HUES48 (cell line): Measurements from ENCODE around the gene GID4.
"Not testable (repeated sequence)": the region's sequence is repeated elsewhere in the genome, so short reads cannot be mapped to it uniquely, and the experiment has no call there.

Experiments used
- H3K27ac ChIP-seq: one replicate; pipeline ENCODE4 v1.7.0; 2013; ENCODE audit warnings: low read depth, low read length, inconsistent platforms
- H3K27me3 ChIP-seq: 2 replicates; pipeline ENCODE4 v1.6.1; 2013; ENCODE audit warnings: mild to moderate bottlenecking, low read length; ENCODE audit not compliant: control insufficient read depth, insufficient read depth
- H3K36me3 ChIP-seq: 2 replicates; pipeline ENCODE4 v1.6.1; 2013; ENCODE audit warnings: low read length; ENCODE audit not compliant: control insufficient read depth, insufficient read depth
- H3K4me1 ChIP-seq: 2 replicates; pipeline ENCODE4 v1.6.1; 2013; ENCODE audit warnings: mild to moderate bottlenecking, low read length; ENCODE audit not compliant: control insufficient read depth, insufficient read depth
- H3K4me3 ChIP-seq: 2 replicates; pipeline ENCODE4 v1.5.1; 2013; ENCODE audit warnings: mild to moderate bottlenecking, low read depth, low read length
- H3K9ac ChIP-seq: 2 replicates; pipeline ENCODE4 v1.6.1; 2013; ENCODE audit warnings: mild to moderate bottlenecking, low read depth, low read length, moderate library complexity
- H3K9me3 ChIP-seq: 2 replicates; pipeline ENCODE4 v1.6.1; 2013; ENCODE audit warnings: low read length; ENCODE audit not compliant: control insufficient read depth, insufficient read depth

The GID4 gene

GRCh38 chr17:18038861-18039534 lies at the start of gene GID4, which contains the start of gene ATPAF2:
Gene GID4, plus strand, starts transcription at chr17:18039408. Its CDS starts 57 bp downstream, at chr17:18039465.
Gene ATPAF2, minus strand, starts transcription at chr17:18039168. Its CDS starts 155 bp downstream, at chr17:18039013.
- Histone ChIP-seq H3K36me3 (no peaks in the 10 kb centered on the region), H3K9me3 (no peaks in the 10 kb centered on the region), H3K4me1 (peaks cover 5% of the 10 kb centered on the region; the same call in 1 of the 2 replicates), H3K9ac (peak within 1 kb of the TSS; percentile 82), H3K4me3 (peak within 1 kb of the TSS; percentile 91), H3K27me3 (no peaks in the 10 kb centered on the region), H3K27ac (peak within 1 kb of the TSS; percentile 77)

- Histone ChIP-seq H3K4me3 (no peak overlapping the region), H3K9ac (no peak overlapping the region), H3K36me3 (no peaks in the 10 kb centered on the region), H3K4me1 (no peaks in the 10 kb centered on the region), H3K27ac (no peak overlapping the region), H3K27me3 (no peaks in the 10 kb centered on the region), H3K9me3 (no peaks in the 10 kb centered on the region)
Observed at GRCh38 chr17:17989618-17990017, 49.6 kb upstream of the GID4 start.

GRCh38 chr17:17990282-17990681 lies 48.9 kb upstream of the GID4 start:
- Histone ChIP-seq H3K27ac (no peak overlapping the region), H3K4me1 (no peaks in the 10 kb centered on the region), H3K36me3 (no peaks in the 10 kb centered on the region), H3K27me3 (no peaks in the 10 kb centered on the region), H3K4me3 (no peak overlapping the region), H3K9ac (no peak overlapping the region), H3K9me3 (no peaks in the 10 kb centered on the region)

DNA sequence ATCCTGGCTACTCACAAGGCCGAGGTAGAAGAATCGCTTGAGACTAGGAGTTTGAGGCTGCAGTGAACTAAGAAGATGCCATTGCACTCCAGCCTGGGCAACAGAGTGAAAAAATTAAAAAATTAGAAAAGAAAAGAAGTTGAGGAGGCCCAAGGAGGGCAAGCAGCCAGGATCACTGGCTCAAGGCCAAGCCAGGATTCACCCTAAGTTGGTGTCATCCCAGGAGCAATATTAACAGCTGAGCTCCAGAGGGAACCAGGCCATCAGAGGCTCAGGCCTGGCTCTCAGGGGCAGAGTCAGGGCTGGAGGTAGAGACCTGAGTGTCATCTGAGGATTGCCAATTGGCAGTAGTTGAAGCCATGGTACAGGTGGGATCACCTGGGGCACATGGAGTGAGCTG lies 45.8 kb upstream of the GID4 start:
- H3K36me3 ChIP-seq, result no peaks in the 10 kb centered on the region
- no peak overlapping the region for H3K27ac ChIP-seq

DNA sequence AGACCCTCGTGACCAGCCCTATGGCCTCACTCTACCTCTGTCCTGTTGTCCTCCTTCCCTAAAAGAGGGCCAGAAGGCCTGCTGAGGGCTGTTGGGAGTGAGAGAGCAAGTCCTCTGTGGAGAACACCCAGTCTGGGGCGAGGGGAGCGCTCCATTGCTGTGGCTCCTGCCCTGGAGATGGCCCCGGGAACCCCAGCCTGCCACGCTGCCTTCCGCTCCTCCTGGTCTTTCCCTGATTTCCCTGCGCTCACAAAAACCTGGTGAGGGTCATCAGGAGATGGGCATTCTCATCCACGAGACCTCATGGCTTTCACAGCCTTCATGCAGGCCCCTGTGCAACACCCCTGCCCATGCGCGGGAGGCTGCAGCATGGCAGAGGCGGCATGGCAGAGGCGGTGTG lies 45.4 kb upstream of the GID4 start:
- H3K27ac ChIP-seq, result no peak overlapping the region
- no peaks in the 10 kb centered on the region for H3K9me3 ChIP-seq
- no peaks in the 10 kb centered on the region for H3K4me1 ChIP-seq
- no peak overlapping the region for H3K4me3 ChIP-seq
- no peaks in the 10 kb centered on the region for H3K27me3 ChIP-seq
- no peaks in the 10 kb centered on the region for H3K36me3 ChIP-seq
- no peak overlapping the region for H3K9ac ChIP-seq

More for the DNA sequence above, 45.8 kb upstream of the GID4 start:
- Histone ChIP-seq H3K27me3 (no peaks in the 10 kb centered on the region), H3K9ac (no peak overlapping the region), H3K4me3 (no peak overlapping the region), H3K9me3 (no peaks in the 10 kb centered on the region), H3K4me1 (no peaks in the 10 kb centered on the region)

DNA sequence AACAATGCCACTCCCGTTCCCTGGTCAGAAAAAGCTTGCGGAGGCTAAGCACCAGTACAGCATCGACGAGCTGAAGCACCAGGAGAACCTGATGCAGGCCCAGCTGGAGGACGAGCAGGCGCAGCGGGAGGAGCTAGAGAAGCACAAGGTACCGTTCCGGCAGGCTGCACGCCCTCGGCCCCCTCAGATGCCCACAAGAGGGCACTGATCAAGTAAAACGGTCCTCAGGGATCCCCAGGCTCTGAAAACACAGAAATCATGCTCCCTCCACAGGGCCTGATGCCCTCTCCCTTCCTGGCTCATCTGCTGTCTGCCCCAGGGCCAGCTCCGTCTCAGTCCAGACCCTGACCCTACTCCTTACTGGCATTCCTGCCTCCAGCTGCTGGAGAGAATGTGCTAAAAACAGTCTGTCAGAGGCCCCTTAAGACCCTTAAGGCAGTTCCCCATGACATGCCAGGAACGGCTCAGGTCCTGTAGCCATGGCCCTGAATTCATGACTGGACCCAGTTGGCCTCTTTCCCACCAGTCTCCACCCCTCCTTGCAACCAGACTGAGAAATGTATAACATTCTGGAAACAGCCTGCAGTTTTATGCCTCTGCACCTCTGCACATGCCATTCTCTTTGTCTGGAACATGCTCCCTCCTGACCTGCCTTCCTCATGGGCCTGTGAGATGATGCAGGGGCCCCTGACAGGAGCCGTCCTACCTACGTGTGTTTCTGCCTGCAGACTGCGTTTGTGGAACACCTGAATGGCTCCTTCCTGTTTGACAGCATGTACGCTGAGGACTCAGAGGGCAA lies 44.7 kb upstream of the GID4 start:
- Histone ChIP-seq H3K36me3 (no peaks in the 10 kb centered on the region), H3K27ac (no peak overlapping the region), H3K4me1 (no peaks in the 10 kb centered on the region), H3K9me3 (no peaks in the 10 kb centered on the region), H3K4me3 (no peak overlapping the region), H3K9ac (no peak overlapping the region), H3K27me3 (no peaks in the 10 kb centered on the region)

- H3K27me3 ChIP-seq, H3K4me3 ChIP-seq, H3K4me1 ChIP-seq, H3K9me3 ChIP-seq, H3K27ac ChIP-seq, H3K36me3 ChIP-seq, H3K9ac ChIP-seq: not testable (repeated sequence)
Observed at GRCh38 chr17:17995887-17996286, 43.3 kb upstream of the GID4 start.

DNA sequence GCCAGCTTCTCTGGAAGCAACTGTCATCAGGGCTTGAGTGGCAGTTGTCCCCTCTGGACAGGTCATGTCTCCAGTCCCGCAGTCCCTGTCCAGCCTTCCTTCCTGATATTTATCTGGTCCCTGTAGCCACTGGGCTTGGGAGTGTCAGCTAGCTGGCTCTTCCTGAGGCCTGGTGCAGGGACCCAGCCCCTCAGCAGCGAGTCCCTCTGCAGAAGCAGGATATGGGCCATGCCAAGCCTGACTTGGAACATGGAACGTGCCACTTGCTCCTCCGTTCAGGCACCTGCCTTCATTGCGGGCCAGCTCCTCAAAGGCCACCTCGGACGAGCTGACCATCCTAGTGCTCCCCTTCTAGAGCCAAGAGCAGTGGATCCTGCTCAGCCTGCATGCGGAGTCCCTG lies 40.3 kb upstream of the GID4 start:
- Histone ChIP-seq H3K36me3 (no peaks in the 10 kb centered on the region), H3K4me3 (no peak overlapping the region), H3K9me3 (no peaks in the 10 kb centered on the region), H3K9ac (no peak overlapping the region), H3K27me3 (no peaks in the 10 kb centered on the region), H3K4me1 (no peaks in the 10 kb centered on the region), H3K27ac (no peak overlapping the region)

DNA sequence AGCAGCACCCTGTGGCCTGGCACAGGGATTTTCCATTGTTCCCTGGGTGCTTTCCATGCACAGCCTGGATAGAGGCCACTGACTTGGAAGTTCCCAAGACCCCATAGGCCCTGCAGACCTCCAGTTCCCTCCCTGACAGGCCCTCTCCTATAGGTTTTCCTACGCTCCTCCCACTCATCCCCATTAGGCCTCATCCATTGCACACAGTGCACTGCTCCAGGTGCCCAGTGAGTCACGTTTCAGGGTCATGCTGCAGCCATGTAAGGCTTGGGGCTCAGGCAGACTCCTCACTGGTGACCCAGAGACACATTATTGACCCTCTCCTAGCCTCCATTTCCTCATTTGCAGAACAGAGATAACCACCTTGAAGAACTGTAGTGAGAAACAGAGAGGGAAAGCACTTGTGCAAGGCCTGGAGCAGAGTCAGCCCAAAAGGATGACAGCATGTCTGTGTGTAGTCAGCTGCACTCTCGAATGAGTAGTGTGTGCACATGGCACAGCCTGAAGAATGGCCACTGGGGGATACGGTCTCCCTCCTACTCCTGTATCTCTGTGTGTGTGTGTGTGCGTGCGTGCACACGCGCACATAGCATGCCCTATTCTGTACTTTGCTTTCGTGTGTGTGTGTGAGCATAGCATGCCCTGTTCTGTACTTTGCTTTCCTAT lies 39.7 kb upstream of the GID4 start:
- Histone ChIP-seq H3K27me3 (no peaks in the 10 kb centered on the region), H3K4me3 (no peak overlapping the region), H3K36me3 (no peaks in the 10 kb centered on the region), H3K9ac (no peak overlapping the region), H3K4me1 (no peaks in the 10 kb centered on the region), H3K9me3 (no peaks in the 10 kb centered on the region), H3K27ac (no peak overlapping the region)

DNA sequence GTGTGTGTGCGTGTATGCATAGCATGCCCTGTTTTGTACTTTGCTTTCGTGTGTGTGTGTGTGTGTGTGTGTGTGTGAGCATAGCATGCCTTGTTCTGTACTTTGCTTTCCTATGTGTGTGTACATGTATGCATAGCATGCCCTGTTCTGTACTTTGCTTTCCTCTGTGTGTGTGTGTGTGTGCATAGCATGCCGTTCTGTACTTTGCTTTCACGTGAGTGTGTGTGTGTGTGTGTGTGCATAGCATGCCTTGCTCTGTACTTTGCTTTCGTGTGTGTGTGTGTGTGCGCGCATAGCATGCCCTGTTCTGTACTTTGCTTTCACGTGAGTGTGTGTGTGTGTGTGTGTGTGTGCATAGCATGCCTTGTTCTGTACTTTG lies 39.2 kb upstream of the GID4 start:
- no peaks in the 10 kb centered on the region for H3K4me1 ChIP-seq
- H3K4me3 ChIP-seq, result no peak overlapping the region
- H3K36me3 ChIP-seq, result no peaks in the 10 kb centered on the region
- H3K9ac ChIP-seq, result no peak overlapping the region
- H3K27ac ChIP-seq, result no peak overlapping the region
- H3K27me3 ChIP-seq, result no peaks in the 10 kb centered on the region
- H3K9me3 ChIP-seq, result no peaks in the 10 kb centered on the region

GRCh38 chr17:18002171-18002570 lies 37.0 kb upstream of the GID4 start:
- no peak overlapping the region for H3K4me3 ChIP-seq

More at GRCh38 chr17:18002171-18002570, 37.0 kb upstream of the GID4 start:
- Histone ChIP-seq H3K9ac (no peak overlapping the region), H3K9me3 (no peaks in the 10 kb centered on the region), H3K27ac (no peak overlapping the region), H3K36me3 (no peaks in the 10 kb centered on the region), H3K27me3 (no peaks in the 10 kb centered on the region), H3K4me1 (peaks cover 5% of the 10 kb centered on the region)
